Inflammatory macrophage (primary cell): ENCODE measurements around the gene CACUL1.
A peak's percentile ranks its signal among the peaks of the same experiment; 100 is the strongest.
"Not testable (repeated sequence)": the region's sequence is repeated elsewhere in the genome, so short reads cannot be mapped to it uniquely, and the experiment has no call there.

Experiments
- DNase-seq, 2 donors: peaks; one replicate each; pipeline ENCODE4 v3.0.0-alpha.2; 2020 to 2022
- total RNA-seq, 18 experiments: gene quantifications; one replicate each; lab custom pipeline; 2026; ENCODE audit warnings: mixed read lengths in 6 of 18, inconsistent platforms in 2 of 18; lab: John Stamatoyannopoulos, UW

Gene CACUL1
- total RNA-seq = 115 to 285 (median 191) reads per million in 18 experiments

GRCh38 chr10:118754556-118755423, at the start of gene CACUL1:
CACUL1 (minus strand) TSS chr10:118754970; CDS start chr10:118754762, 208 bp downstream.
- peak; percentile 100 for DNase-seq

DNA sequence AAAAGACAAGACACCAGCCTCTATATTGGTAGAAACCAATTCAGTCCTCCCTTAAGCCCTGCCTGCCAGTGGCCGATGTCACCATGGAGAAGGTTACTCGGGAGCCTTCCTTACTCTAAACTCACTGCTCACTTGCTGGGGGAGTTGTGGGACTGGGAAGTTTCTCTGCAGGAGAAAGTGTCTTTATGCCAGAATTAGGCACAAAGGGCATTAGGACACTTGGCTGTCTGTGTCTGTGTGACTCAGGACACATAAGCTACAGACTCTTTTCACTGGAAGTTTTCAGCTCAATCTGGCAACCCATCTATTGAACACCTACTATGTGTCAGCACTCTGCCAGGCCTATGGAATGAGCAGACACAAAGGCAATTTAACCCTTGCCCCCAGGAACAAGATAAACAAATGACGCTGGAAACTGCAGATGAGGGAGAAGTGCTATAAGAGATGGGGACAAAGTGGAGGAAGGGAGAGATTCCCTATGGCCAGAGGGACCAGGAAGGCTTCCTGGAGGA, 49.5 kb upstream of the CACUL1 start:
- DNase-seq = no peak

DNA sequence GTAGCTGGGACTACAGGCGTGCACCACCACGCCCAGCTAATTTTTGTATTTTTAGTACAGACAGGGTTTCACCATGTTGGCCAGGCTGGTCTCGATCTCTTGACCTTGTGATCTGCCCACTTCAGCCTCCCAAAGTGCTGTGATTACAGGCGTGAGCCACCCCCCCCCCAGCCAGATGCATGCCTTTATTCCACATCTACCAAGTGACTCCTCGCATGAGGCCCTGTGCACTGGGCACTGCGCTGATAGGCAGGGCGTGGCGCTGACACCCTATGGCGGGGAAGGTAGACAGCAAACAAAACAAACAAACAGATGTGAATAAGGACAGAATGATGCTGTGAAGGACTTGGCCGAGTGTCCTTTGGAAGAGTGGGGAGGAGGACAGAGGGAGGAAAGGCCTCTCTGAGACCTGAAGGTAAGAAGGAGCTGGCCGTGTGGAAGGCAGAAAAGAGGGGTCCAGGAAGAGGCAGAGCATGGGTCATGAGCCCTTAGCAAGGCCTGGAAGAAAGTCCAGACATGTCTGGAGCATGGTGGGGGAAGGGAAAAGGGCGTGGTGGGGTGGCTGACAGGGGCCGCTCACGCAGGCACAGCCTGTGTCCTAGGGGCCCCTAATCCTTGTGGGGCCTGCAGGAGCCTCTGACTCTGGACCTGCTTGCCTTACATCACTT, 47.5 kb upstream of the CACUL1 start:
- DNase-seq = no peak

DNA sequence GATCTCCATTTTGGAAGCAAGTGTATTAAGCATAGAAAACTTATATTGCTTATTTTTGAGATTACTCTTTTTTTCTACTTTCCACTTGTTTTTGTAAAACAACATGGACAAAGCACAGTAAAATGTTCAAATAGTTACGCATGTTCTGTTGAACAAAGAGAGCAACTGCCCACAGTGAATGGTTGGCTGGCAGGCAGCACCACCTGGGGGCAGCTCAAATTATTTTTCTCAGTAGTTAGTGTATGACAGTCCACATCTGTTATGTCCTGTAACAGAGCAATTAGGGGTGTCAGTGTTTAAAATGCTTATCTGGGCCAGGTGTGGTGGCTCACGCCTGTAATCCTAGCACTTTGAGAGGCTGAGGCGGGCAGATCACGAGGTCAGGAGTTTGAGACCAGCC, 46.1 kb upstream of the CACUL1 start:
- peak; percentile 68 to 75 for DNase-seq

- no peak for DNase-seq
These were observed 45.0 kb upstream of the CACUL1 start for GRCh38 chr10:118799777-118800176.

DNA sequence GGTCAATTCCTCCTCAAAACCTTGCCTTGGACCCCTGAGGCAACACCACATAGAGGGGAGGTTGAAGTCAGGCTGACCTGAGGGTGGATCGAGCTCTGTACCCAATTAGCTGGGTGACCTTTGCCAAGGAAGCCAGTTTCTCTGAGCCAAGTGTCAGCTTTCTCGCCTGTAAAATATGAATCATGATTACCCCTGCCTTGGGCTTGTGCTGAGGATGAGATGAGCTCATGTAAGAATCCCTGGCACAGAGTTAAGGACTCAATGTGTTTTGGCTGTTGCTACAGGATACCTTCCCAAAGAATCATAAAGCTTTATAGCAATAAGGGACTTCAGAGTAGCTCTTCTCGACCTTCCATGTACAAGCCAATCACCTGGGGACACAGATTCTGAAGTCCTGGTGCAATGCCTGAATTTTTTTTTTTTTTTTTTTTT, 43.5 kb upstream of the CACUL1 start:
- DNase-seq = no peak

GRCh38 chr10:118794971-118795370, 40.2 kb upstream of the CACUL1 start:
- DNase-seq = not testable (repeated sequence)

GRCh38 chr10:118793545-118793944, 38.8 kb upstream of the CACUL1 start:
- peak; percentile 98 for DNase-seq

GRCh38 chr10:118792526-118792925, 37.8 kb upstream of the CACUL1 start:
- peak; percentile 97 for DNase-seq

DNA sequence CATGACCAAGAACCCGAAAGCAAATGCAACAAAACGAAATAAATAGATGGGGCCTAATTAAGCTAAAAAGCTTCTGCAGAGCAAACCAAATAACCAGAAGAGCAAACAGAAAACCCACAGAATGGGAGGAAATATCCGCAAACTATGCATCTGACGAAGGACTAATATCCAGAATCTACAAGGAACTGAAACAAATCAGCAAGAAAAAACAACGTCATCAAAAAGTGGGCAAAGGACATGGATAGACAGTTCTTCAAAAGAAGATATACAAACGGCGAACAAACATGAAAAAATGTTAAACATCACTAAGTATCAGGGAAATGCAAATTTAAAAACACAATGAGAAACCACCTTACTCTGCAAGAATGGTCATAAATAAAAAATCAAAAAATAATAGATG, 35.3 kb upstream of the CACUL1 start:
- peak in 1 of 2 donors; percentile 28 for DNase-seq

DNA sequence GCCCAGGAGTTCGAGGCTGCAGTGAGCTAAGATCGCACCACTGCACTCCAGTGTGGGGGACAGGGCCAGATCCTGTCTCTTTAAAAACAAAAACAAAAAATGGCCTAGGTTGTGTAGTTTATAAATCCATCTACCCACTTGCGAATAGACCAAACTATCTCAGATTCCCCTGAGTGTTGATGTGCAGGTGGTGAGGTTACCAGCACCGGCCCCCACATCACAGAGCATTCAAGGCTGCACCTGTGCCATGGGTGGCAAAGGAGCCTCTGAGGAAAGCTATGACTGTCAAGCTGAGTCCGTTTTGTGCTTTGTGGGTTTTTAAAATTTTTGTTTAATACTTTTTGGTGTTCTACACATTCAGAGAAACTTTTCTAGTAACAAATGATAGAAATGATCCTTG, 30.8 kb upstream of the CACUL1 start:
- DNase-seq = no peak

DNA sequence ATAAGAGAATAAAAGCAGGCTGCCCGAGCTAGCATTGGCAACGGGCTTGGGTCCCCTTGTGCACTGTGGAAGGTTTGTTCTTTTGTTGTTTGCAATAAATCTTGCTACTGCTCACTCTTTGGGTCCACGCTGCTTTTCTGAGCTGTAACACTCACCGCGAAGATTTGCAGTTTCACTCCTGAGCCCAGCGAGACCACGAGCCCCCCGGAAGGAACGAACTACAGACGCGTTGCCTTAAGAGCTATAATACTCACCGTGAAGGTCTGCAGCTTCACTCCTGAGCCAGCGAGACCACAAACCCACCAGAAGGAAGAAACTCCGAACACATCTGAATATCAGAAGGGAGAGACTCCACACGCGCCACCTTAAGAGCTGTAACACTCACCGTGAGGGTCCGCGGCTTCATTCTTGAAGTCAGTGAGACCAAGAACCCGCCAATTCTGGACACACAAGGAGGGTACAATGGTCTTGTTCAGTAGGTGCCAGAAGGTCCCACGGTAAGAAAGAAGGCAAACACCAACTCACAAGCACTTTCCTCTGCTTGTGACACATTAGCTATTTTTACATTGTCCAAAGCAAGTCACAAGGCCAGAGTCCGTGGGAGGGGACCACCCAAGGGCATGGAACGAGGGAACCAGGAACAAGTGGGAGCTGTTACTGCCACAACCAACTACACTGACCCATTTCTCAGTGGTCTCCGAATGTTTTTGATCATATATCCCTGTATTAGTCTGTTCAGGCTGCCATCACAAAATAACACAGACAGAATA, 29.2 kb upstream of the CACUL1 start:
- DNase-seq = peak; percentile 58 to 80

DNA sequence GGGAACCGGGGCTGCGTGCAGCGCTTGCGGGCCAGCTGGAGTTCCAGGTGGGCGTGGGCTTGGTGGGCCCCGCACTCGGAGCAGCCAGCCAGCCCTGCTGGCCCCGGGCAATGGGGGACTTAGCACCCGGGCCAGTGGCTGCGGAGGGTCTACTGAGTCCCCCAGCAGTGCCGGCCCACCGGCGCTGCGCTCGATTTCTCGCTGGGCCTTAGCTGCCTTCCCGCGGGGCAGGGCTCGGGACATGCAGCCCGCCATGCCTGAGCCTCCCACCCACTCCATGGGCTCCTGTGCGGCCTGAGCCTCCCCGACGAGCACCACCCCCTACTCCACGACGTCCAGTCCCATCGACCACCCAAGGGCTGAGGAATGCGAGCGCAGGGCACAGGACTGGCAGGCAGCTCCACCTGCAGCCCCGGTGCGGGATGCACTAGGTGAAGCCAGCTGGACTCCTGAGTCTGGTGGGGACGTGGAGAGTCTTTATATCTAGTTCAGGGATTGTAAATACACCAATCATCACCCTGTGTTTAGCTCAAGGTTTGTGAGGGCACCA, 28.2 kb upstream of the CACUL1 start:
- not testable (repeated sequence) for DNase-seq

DNA sequence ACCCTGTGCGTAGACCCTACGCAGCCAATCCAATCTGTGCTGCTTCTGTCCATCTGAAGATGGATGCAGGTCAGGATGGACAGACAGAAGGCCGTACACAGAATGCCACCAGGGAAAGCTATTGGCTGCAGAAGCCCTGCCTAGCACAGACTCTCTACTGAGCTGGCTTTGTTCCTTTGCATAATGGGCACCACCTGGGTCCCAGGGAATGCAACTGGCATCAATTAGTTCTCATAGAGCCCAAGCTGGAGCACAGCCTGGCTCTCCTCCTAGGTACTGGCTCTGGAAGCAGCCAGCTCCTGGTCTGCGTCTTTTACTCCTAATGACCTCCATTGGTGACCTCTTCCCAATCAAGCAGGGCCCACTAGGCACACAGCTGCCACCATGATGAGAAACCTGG, 26.8 kb upstream of the CACUL1 start:
- no peak for DNase-seq

- no peak for DNase-seq
These were observed 24.0 kb upstream of the CACUL1 start for GRCh38 chr10:118778727-118779126.

GRCh38 chr10:118776960-118777359, 22.2 kb upstream of the CACUL1 start:
- no peak for DNase-seq

DNA sequence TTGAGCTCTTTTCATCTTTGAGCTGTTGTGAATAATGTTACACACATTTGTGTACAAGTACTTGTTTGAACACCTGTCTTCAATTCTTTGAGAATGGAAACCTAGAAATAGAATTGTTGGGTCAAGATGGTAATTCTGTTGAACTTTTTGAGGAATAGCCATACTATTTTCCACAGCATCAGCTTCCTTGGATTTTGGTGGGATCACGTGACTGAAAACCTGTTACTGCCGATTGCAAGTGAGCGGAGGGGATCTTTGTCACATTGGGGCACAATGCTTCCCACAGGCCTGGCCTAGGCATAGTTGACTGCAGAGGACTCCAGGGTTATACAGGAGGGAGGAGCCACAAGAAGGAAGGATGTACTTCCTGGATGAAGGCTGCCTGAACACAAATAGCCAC, 21.3 kb upstream of the CACUL1 start:
- no peak for DNase-seq

DNA sequence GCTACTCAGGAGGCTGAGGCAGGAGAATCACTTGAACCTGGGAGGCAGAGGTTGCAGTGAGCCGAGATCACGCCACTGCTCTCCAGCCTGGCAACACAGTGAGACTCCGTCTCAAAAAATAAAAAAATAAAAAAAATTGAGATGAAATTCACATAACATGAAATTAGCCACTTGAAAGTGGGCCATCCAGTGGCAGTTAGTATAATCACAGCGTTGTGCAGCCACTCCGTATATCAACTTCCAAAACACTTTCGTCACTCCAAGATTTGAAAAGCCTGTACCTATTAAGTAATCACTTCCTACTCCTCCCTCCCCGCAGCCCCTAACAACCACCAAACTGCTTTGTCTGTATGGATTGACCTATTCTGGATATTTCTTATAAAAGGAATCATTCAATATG, 20.7 kb upstream of the CACUL1 start:
- no peak for DNase-seq

DNA sequence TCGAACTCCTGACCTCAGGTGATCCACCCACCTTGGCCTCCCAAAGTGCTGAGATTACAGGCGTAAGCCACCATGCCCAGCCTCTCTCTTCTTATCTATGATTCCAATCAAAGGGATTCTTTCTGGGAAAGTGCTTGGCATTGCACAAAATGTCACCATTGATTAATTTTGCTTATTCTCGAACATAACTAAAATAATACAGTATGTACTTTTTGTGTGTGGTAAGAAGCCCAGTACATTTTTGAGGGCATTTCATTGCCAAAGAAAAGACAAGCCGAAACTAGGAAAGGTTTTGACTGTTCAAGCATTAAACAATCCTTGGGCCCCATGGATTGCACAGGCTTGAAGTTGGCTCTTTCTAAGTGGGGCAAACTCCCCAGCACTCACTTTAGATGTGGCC, 18.3 kb upstream of the CACUL1 start:
- no peak for DNase-seq

GRCh38 chr10:118771976-118772375, 17.2 kb upstream of the CACUL1 start:
- DNase-seq = no peak

DNA sequence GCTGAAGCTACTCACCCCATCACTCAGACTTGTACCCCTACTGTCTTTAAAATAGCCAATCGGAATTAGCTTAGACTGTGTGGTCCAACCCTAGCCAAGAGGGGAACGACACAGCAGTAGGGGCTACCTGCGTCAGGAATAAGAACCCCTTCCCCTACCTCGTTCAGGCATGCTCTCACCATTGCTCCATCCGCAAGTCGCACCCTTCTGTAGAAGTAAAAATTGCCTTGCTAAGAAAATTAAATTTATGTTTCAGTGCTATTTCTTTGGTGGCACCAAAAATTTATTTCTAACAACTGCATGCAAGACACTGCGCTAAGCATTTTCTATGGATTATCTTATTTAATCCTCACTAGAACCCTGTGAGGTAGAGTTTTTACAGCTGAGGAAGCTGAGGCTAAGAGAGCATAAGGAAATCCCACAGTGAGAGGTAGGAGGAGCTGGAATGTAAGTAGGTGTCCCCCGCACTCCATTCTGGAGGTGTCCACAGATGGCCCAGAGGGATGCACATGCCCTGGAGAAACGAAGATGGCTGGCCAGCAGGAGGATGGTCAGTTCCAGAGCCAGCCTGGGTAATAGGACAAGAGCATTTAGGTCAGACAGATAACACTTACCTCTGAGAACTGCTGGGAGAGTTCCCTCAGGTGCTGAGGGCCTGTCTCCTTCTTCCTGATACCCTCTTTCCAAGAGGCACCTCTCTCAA, 15.3 kb upstream of the CACUL1 start:
- no peak for DNase-seq
